ENCODE measurements around the gene DEFB121.
"Not testable (repeated sequence)": the region's sequence is repeated elsewhere in the genome, so short reads cannot be mapped to it uniquely, and the experiment has no call there.

The DEFB121 gene, protein sequence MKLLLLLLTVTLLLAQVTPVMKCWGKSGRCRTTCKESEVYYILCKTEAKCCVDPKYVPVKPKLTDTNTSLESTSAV

DNA sequence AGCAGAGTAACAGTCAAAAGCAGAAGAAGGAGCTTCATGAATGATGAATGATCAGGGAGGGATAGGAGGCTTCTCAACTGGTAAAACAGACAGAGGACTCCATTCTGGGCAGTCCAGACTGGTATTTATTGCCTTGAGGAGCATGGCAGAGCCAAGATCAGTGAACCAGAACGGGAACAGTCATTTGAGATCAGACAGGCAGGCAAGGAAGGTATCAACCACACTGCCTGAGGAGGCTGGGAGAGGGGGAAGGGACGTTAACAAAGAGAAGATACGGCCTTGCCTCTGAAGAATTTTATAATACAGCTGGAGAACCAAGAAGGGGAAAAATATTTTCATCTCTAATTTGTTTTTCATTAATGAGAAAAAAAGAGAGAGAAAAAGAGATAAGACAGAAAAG lies at the start of gene DEFB121:
Gene DEFB121, minus strand, starts transcription at position 101 of the 400 bp plus-strand sequence. Its CDS starts 63 bp downstream, at position 38.
- DNase-seq: no peak

DNA sequence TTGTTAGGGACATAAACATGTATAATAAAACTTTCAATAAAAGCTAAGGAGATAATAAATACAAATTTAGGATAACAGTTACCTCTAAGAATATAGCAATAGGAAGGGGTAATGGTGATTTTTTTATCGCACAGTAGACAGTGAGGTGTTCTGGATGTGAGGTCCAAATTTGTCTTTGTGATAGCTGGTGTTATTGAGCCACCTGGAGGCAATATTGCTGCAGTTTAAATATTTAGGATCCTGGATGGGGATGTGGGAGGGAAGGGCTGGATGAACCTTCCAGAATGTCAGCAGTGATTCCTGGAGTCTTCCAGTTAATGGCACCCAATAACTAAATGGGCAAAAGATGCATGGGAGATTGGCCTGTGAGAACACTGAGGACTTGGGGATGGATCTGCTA lies 48.3 kb upstream of the DEFB121 start:
- DNase-seq: no peak

DNA sequence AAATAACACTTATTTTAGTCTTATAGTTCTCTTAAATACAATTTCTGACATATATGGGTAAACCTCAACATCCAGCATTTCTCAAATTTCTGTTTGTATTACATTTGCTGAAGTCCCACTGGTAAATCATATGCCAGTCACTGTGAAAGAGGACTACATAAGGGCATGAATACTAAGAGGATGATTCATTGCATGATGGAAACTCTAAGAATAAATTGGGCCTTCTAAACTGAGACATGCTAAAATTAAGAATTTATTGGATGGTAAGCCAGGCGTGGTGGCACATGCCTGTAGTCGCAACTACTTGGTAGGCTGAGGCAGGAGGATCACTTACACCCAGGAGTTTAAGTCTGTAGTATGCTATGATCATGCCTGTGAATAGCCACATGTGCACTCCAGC lies 46.6 kb upstream of the DEFB121 start:
- DNase-seq: no peak

DNA sequence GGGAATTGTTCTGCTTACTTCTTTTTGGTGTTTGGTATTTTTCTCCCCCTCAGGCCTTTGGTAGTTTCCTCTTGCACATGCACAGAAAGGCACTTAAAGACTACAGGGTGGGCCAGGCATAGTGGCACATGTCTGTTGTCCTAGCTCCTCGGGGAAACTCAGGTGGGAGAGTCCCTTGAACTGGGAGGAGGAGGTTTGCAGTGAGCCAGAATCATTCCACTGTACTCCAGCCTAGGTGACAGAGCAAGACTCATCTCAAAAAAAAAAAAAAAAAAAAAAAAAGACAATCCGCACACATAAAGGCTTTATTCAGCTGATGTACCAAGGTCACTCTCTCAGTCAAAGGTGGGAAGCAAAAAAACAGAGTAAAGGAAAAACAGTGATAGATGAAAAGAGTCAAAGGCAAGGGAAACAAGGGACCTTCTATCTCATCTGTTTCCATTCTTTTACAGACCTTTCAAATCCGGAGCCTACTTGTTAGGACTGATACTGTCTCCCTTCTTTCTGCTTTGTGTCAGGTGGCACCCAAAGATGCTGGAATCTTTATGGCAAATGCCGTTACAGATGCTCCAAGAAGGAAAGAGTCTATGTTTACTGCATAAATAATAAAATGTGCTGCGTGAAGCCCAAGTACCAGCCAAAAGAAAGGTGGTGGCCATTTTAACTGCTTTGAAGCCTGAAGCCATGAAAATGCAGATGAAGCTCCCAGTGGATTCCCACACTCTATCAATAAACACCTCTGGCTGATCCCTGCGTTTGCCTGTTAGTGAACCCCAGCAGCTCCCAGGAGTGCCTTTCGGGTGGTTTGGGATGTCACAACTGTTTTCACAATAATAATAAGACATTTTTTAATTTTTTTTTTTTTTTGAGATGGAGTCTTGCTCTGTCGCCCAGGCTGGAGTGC lies 43.7 kb upstream of the DEFB121 start:
- DNase-seq: no peak

DNA sequence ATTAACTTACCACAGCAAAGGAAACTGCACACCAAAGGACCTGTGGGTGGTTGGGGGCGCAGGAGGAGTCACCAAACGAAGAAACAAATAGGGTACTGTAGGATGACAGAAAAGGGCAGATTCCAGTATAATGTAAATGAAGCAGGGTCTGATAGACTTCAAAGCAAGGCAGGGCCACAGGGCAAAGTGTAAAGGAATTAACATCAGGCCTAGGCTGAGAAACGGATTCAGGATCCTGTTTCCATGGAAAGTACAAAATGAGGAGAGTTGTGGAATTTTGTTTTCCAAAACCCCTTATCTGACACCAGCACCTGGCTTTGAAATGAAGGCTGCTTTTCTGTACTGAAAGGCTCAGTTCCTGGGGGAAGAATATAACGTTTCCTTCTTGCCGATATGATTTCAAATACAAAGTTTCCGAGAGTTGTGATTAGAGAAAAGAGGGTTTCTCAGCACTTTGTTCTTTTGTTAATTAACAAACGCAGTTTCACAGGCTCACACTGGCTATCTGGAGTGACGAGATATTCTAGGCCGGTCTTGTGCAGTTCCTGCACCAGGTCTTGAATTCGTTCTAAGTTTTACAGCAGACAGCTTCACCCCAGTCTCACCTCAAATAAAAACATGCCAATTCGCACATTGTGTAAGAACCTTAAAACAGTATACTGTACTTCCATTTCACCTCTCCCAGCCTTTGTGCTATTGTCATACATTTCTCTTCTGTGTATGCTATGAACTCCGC lies 40.2 kb upstream of the DEFB121 start:
- DNase-seq: no peak

DNA sequence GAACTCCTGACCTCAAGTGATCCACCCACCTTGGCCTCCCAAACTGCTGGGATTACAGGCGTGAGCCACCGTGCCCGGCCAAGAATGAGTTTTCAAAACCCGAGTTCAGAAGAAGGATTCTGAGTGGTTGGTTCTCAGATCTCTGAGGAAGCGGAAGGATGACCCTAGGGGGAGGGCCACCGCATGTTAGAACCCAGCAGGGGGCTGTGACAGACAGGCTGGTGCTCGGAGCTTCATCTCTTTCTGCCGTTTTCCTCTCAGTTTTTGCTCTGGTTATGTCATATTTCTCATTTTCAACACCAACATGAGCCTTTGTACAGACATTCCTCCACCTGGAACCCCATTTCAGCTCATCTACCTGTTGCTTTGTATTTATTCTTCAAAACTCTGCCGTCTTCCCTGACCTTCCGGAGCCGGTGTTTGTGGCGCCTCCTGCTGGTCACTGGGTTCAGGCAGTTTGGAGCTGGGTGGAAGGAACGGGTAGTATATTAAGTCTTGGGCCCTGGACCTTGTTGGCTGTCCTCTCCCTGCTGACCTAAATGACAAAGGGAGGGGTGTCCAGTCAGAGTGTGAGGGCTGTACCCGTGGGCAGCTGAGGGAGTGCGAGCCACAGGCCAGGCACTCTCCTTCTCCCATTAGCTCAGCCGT lies 34.1 kb upstream of the DEFB121 start, which contains the start of gene DEFB123:
Gene DEFB123, plus strand, starts transcription at position 621 of the 648 bp plus-strand sequence. CDS start 67 bp downstream, outside the sequence.
- no peak for DNase-seq

DNA sequence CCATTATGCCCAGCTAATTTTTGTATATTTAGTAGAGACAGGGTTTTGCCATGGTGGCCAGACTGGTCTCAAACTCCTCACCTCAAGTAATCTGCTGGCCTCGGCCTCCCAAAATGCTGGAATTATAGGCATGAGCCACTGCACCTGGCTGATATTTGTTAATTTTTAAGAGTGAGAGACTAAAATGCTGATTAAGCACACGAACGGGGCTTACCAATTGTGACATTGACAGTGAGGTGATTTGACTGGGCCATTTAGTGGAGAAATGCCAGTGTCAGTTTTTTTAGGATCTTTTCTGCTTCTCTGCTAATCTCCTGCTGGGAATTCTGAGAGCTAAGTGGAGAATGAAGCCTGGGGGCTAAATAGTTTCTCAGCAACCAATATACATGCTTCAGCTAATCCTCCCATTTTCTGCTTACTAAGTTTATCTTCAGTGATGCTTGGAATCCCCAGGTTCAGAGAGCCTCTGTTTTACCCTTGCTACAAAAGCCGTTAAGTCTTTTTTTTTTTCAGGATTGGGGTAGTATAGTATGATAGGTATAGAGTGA lies 24.6 kb upstream of the DEFB121 start:
- DNase-seq: no peak

DNA sequence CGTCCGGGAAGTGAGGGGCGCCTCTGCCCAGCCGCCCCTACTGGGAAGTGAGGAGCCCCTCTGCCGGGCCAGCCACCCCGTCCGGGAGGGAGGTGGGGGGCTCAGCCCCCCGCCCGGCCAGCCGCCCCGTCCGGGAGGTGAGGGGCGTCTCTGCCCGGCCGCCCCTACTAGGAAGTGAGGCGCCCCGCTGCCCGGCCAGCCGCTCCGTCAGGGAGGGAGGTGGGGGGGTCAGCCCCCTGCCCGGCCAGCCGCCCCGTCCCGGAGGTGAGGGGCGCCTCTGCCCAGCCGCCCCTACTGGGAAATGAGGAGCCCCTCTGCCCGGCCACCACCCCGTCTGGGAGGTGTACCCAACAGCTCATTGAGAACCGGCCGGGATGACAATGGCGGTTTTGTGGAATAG lies 21.6 kb upstream of the DEFB121 start:
- DNase-seq: not testable (repeated sequence)

DNA sequence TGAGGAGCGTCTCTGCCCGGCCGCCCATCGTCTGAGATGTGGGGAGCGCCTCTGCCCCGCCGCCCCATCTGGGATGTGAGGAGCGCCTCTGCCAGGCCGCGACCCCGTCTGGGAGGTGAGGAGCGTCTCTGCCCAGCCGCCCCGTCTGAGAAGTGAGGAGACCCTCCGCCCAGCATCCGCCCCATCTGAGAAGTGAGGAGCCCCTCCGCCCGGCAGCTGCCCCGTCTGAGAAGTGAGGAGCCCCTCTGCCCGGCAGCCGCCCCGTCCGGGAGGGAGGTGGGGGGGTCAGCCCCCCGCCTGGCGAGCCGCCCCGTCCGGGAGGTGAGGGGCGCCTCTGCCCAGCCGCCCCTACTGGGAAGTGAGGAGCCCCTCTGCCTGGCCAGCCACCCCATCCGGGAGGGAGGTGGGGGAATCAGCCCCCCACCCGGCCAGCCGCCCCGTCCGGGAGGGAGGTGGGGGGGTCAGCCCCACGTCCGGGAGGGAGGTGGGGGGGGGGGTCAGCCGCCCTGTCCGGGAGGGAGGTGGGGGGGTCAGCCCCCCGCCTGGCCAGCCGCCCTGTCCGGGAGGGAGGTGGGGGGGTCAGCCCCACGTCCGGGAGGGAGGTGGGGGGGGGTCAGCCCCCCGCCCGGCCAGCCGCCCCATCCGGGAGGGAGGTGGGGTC lies 21.0 kb upstream of the DEFB121 start:
- not testable (repeated sequence) for DNase-seq

DNA sequence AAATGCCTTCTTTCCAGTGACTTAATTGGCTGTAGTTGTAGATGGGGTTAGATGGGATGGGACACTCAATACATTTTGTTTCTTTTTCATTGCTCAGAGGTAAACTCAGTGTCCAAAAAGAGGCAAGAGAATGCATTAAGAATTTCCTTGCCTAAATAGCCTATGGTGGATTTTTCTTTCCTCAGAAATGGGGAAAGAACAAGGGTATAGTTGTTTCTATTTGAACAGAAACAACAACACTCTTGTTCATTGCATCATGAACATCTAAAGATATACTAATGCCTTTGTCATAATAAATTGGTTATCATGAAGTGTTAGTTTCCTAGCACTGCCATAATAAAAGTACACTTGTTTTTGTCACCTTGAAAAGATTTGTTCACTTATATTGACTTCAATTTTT lies 19.8 kb upstream of the DEFB121 start:
- DNase-seq: no peak

DNA sequence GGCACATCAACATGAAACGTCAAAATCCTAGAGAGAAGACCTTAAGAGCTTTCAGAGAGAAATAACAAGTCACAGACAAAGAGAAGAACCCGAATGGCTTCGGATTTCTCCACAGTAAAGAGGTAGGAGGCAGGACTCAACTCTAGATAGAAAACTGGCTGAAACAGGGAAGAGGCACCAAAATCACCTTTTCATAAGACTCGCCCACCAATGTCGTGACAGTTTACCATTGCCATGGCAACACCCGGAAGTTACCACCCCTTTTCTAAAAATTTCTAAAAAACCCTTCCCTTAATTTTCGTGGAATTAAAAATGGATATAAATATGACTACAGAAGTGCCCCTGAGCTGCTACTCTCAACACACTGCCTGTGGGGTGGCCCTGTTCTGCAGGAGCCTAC lies 12.3 kb upstream of the DEFB121 start:
- no peak for DNase-seq

DNA sequence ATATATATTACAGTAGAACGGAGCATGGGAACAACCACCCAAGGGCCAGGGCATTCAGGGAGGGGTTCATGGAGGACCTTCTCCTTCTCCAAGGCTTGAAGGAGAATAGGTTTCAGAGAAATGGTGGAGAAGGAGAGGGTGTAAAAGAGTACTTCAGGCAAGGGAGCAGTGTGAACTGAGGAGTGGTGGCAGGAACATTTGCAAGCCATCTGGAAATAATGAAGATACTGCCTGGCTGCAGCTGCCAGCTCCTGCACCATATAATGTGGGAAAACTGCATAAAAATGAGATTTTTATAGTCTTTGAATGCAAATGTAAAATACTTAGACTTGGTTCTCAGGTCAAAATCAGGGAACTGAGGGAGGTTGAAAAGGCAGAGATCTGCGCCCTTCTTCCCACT lies 9.6 kb upstream of the DEFB121 start:
- DNase-seq: no peak

DNA sequence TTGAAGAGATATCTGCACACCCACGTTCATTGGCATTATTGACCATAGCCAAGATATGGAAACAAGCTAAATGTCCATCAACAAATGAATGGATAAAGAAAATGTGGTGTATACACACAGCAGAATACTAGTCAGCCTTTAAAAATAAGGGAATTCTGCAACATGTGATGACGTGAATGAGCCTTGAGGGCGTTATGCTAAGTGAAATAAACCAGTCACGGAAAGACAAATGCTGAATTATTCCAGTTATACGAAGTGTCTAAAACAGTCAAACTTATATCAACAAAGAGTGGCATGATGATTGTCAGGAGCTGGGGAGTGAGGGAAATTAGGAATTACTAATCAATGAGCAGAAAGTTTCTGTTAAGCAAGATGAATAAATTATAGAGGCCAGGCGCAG lies 8.4 kb upstream of the DEFB121 start:
- DNase-seq: no peak

DNA sequence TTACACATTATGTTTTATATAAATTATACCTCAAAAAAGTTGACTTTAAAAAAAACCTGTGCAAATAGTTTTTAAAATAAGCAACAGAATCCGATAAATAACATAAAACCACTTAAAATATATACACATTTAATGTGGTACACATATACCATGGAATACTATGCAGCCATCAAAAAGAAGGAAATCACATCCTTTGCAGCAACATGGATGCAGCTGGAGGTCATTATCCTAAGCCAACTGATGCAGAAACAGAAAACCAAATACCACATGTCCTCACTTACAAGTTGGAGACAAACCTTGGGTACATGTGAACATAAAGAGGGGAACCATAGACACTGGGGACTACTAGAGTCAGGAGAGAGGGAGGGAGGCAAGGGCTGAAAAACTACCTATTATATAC lies 4.0 kb upstream of the DEFB121 start:
- no peak for DNase-seq

DNA sequence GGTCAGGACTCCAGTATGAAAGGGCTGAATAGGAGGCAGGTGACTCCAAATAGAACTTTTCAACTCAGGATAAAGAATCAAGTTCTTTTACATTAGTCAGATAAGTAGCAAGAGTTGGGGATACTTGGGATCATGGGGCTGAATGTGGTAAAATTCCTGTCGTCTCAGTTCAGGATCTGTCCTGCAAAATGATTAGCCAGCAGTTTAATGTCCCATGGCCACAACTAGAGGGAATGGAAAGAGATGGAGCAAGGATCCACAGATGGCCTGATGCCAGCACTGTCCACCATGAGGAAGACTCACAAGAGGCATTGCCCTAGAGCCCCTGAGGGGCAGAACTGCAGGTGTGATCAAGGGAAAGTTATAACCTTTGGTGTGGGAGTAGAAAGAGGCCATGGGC lies 2.1 kb downstream of the DEFB121 start:
- no peak for DNase-seq

DNA sequence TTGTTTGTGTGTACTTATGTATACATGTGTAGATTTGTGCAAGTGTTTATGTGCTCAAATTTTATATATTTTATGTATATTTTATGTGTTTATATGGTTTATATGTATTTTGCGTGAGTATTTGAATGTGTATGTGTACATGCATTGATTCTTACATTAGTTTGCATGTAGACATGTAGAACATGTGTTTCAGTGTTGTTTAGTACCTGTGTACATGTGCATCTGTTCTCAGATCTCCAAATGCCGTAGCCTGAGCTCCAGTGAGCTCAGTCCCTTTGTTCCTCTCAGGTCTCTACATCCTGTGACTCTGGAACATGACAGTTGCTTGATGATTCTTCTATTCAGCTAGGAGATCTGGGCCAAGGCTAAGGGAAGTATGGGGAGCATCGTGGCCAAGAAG lies 11.1 kb downstream of the DEFB121 start:
- DNase-seq: no peak

DNA sequence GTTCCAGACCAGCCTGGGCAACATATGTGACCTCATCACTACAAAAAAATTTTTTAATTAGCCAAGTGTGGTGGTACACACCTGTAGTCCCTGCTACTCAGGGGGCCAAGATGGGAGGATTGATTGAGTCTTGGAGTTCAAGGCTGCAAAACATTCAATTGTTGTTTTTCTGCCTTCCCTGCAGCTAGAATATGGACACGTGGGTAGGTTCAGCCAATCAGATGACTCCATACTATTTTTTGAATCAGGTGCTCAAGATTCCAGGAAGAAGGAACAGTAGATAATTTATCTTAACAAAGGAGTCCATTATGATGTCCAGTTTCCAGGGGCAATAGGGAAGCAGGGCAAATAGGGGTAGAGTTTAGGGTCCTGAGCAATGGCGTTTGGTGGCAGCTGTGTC lies 13.2 kb downstream of the DEFB121 start:
- DNase-seq: no peak

DNA sequence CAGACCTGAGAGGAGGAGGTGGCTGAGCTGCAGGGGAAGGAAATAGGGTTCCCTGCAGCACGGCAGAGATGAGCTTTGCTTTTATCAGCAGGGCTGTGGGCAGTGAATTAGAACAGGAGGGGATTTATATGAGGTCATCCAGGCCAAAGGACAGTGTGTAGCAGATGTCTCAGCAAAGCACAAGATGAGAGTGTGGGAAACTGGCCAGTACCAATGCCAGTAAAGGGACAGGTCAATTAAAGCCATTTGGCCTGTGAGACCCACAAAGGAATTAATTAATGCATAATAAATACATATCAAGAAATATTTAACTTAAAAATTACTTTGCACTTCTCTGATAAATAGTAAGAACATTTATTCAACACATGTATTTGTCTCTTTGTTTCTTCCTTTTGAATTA lies 15.5 kb downstream of the DEFB121 start, which contains the start of gene DEFB119:
Gene DEFB119, minus strand, starts transcription at position 101 of the 400 bp plus-strand sequence. CDS start 107 bp downstream, outside the sequence.
- DNase-seq: no peak

DNA sequence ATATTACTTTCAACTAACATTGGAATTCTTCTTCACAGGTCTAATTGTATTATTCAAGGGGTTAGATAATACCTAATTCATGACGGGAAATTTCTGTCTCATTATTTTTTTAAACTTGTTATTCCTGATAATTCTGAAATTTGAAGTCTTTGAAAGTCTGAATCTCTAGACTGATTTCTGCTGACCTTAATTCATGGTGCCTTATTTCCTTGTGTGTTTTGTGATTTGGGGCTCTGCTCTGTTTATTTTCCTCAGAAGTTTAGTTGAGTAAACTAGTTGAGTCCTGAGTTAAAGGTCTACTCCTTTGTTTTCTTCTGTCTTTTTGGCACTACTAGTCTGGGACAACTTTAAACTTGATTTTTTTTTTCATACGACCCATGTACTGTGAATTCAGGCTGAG lies 31.7 kb downstream of the DEFB121 start:
- no peak for DNase-seq

DNA sequence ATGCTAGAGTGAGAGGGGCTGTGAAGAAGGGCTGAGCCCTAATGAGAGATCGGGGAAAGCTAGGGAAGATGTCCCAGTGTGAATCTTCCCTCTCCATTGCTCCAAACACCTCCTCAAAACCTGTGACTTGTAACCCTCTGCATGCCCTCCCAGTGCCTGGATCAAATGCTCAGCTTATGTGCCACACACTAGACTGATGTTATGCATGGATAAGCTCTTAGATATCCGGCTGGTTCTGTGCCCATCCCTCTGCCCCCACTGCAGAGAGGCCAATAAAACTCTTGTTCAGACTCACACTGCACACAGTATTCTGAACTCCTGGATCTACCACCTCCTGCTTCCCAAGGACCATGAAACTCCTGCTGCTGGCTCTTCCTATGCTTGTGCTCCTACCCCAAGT lies 37.7 kb downstream of the DEFB121 start, which contains the start of gene DEFB118:
Gene DEFB118, plus strand, starts transcription at position 301 of the 400 bp plus-strand sequence. Its CDS starts 50 bp downstream, at position 351.
- DNase-seq: no peak

DNA sequence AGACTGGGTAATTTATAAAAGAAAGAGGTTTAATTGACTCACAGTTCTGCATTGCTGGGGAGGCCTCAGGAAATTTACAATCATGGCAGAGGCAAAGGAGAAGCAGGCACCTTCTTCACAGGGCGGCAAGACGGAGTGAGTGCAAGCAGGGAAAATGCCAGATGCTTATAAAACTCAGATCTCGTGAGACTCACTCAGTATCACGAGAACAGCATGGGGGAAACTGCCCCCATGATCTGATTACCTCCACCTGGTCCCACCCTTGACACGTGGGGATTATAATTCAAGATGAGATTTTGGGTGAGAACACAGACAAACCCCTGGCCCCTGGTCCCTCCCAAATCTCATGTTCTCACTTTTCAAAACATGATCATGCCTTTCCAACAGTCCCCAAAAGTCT lies 41.7 kb downstream of the DEFB121 start:
- DNase-seq: not testable (repeated sequence)

DNA sequence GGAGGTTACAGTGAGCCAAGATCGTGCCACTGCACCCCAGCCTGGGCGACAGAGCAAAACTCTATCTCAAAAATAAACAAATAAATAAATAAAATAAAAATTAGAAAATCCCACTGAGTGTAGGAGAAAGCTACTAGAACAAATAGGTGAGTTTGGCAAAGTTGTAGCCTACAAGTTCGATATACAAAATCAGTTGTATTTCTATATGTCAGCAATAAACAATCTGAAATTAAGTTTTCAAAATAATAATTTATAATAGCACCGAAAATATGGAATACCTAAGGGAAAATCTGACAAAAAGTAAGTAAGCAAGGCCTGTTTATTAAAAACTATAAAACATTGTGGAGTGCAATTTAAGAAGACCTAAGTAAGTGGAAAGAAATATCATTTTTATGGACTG lies 42.7 kb downstream of the DEFB121 start:
- no peak for DNase-seq
